RPMI8226 (cell line): ENCODE data around the gene PGA3.
"Not testable (repeated sequence)": the region's sequence is repeated elsewhere in the genome, so short reads cannot be mapped to it uniquely, and the experiment has no call there.

Experiments
- DNase-seq: peaks from one replicate; pipeline ENCODE4 v3.0.0-alpha.2; 2015

PGA3 gene

GRCh38 chr11:61211327-61211952 lies 8.1 kb downstream of the PGA3 start:
- DNase-seq, result not testable (repeated sequence)

GRCh38 chr11:61212202-61212601 lies 8.9 kb downstream of the PGA3 start:
- not testable (repeated sequence) for DNase-seq

GRCh38 chr11:61213711-61214324 lies 10.5 kb downstream of the PGA3 start:
- DNase-seq, result not testable (repeated sequence)

GRCh38 chr11:61218306-61218705 lies 15.0 kb downstream of the PGA3 start:
- DNase-seq, result not testable (repeated sequence)

- DNase-seq, result not testable (repeated sequence)
Measured at GRCh38 chr11:61219016-61219415, 15.7 kb downstream of the PGA3 start.

- not testable (repeated sequence) for DNase-seq
Measured at GRCh38 chr11:61222047-61222446, 18.7 kb downstream of the PGA3 start, which contains the start of gene PGA4. PGA4 (plus strand) TSS chr11:61222347; CDS start chr11:61222401, 54 bp downstream.

- DNase-seq, result not testable (repeated sequence)
Measured at GRCh38 chr11:61222692-61223091, 19.4 kb downstream of the PGA3 start.

GRCh38 chr11:61226457-61227137 lies 23.3 kb downstream of the PGA3 start:
- DNase-seq, result not testable (repeated sequence)

- not testable (repeated sequence) for DNase-seq
Measured at GRCh38 chr11:61229458-61229857, 26.1 kb downstream of the PGA3 start.

- not testable (repeated sequence) for DNase-seq
Measured at GRCh38 chr11:61231033-61231432, 27.7 kb downstream of the PGA3 start.

- DNase-seq, result not testable (repeated sequence)
Measured at GRCh38 chr11:61231585-61231984, 28.3 kb downstream of the PGA3 start.

- not testable (repeated sequence) for DNase-seq
Measured at GRCh38 chr11:61232548-61233145, 29.3 kb downstream of the PGA3 start.

- DNase-seq, result not testable (repeated sequence)
Measured at GRCh38 chr11:61237130-61237529, 33.8 kb downstream of the PGA3 start.

- peak; percentile 2 for DNase-seq
Measured at GRCh38 chr11:61240288-61240687, 37.0 kb downstream of the PGA3 start.

GRCh38 chr11:61240875-61241274 lies 37.6 kb downstream of the PGA3 start, which contains the start of gene PGA5:
PGA5 (plus strand) TSS chr11:61241175; CDS start chr11:61241227, 52 bp downstream.
- DNase-seq, result not testable (repeated sequence)

- not testable (repeated sequence) for DNase-seq
Measured at GRCh38 chr11:61241526-61241925, 38.2 kb downstream of the PGA3 start.

- not testable (repeated sequence) for DNase-seq
Measured at GRCh38 chr11:61245284-61245964, 42.1 kb downstream of the PGA3 start.

- DNase-seq, result not testable (repeated sequence)
Measured at GRCh38 chr11:61248071-61248470, 44.8 kb downstream of the PGA3 start.

GRCh38 chr11:61249201-61249600 lies 45.9 kb downstream of the PGA3 start:
- not testable (repeated sequence) for DNase-seq

GRCh38 chr11:61250796-61251765 lies 47.8 kb downstream of the PGA3 start:
- not testable (repeated sequence) for DNase-seq

- not testable (repeated sequence) for DNase-seq
Measured at GRCh38 chr11:61252332-61252731, 49.0 kb downstream of the PGA3 start.
